ENCODE measurements around the gene ZBTB3. TPM values are rescaled to one million over a fixed set of nuclear protein-coding genes. Genes with fewer than 3 reads are reported as not detected.

The ZBTB3 gene
- total and polyA plus RNA-seq, 2 of the 13 experiments (the other 11 are each of a cell fraction or from before 2014, with no cell fraction given) = 3.4 to 5.2 TPM

DNA sequence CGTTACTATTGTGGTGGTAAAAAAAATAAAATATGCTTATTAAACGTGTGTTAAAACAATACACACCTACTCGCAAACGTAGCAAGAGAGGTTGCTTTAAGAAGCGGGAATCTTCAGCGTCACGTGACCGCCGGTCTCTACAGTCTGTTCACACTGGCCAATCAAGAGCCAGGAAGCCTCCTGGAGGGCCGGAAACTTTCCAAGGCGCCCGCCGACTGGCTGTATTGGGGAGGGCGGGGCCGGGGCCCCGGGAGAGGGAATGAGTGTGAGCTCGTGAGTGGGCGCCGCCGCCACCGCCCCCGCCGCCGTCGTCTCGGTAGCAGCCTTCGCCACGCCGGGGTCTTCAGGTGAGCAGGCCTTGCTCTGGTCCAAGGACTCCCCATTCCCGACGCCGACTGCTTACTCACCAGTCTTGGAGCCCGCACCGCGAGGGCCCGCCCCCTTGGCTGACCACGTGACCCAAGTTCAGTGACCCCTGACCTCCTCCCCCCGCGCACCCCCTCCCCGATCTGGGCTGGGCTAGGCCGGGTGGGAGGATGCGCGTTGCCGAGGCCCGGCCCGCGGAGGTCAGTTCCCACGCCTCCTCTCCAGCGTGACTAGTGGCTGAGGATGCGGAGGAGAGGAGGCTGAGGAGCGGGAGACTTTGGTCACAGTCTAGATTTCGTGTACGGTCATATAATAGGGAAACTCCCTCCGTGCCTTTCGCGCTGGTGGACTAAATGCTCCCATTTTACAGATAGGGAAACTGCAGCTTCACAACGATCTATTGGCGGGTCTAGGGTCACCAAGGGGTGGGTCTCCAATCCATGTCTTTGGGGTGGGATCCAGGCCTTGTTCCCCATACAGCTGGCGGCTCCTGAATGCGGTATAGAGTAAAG lies 17.4 kb upstream of the ZBTB3 start, which contains the start of gene TAF6L (continued):
- TF ChIP-seq, protein P1, sequence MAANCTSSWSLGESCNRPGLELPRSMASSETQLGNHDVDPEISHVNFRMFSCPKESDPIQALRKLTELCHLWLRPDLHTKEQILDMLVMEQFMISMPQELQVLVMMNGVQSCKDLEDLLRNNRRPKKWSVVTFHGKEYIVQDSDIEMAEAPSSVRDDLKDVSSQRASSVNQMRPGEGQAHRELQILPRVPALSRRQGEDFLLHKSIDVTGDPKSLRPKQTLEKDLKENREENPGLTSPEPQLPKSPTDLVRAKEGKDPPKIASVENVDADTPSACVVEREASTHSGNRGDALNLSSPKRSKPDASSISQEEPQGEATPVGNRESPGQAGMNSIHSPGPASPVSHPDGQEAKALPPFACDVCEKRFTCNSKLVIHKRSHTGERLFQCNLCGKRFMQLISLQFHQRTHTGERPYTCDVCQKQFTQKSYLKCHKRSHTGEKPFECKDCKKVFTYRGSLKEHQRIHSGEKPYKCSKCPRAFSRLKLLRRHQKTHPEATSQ (CRISPR knock-in tag; IDR thresholded peaks at IDR 0.05; ENCODE audit: borderline replicate concordance) = 0 out of 2 replicates have a peak, but pooled peaks have one; percentile 60
- TF ChIP-seq, protein P2, sequence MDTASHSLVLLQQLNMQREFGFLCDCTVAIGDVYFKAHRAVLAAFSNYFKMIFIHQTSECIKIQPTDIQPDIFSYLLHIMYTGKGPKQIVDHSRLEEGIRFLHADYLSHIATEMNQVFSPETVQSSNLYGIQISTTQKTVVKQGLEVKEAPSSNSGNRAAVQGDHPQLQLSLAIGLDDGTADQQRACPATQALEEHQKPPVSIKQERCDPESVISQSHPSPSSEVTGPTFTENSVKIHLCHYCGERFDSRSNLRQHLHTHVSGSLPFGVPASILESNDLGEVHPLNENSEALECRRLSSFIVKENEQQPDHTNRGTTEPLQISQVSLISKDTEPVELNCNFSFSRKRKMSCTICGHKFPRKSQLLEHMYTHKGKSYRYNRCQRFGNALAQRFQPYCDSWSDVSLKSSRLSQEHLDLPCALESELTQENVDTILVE (CRISPR knock-in tag; IDR thresholded peaks at IDR 0.05) = peak; percentile 69; the same call in 1 of the 2 replicates
- TF ChIP-seq NBN (conservative IDR thresholded peaks at IDR 0.05) (no peak), CEBPB (IDR thresholded peaks at IDR 0.05; ENCODE audit: borderline replicate concordance, low read depth, low read length) (no peak), ZNF883 (CRISPR knock-in tag; IDR thresholded peaks at IDR 0.05; ENCODE audit: not compliant biosample characterization) (peak; percentile 56), NAIF1 (CRISPR knock-in tag; IDR thresholded peaks at IDR 0.05; ENCODE audit: borderline replicate concordance) (no peak), PCBP1 (IDR thresholded peaks at IDR 0.05; ENCODE audit: borderline replicate concordance, low read depth, low read length) (0 out of 2 replicates have a peak, but pooled peaks have one; percentile 74), MIER3 (CRISPR knock-in tag; IDR thresholded peaks at IDR 0.05; ENCODE audit: borderline replicate concordance) (peak; percentile 47; the same call in 1 of the 2 replicates), ZNF496 (CRISPR knock-in tag; IDR thresholded peaks at IDR 0.05; ENCODE audit: insufficient replicate concordance) (no peak), FOXK1 (CRISPR knock-in tag; IDR thresholded peaks at IDR 0.05; ENCODE audit: borderline replicate concordance, low read depth) (no peak), HNF4G (IDR thresholded peaks at IDR 0.05; ENCODE audit: borderline replicate concordance, low read depth, low read length) (peak; percentile 5; the same call in 1 of the 2 replicates), HNF4G (CRISPR knock-in tag; IDR thresholded peaks at IDR 0.05; ENCODE audit: borderline replicate concordance, low read depth) (peak; percentile 59), FOXA1 (IDR thresholded peaks at IDR 0.05) (no peak), FOXA1 (CRISPR knock-in tag; IDR thresholded peaks at IDR 0.05) (no peak), POLR2A (IDR thresholded peaks at IDR 0.05; ENCODE audit: insufficient read depth in 1 of 2, low read depth in 2 of 2, low read length in 2 of 2) (peak; percentile 60 to 88; a peak in 3 of 4 replicates), ZNF792 (CRISPR knock-in tag; IDR thresholded peaks at IDR 0.05) (peak; percentile 25; the same call in 1 of the 2 replicates), ZFX (CRISPR knock-in tag; IDR thresholded peaks at IDR 0.05; ENCODE audit: low read depth) (peak; percentile 56), TEAD3 (CRISPR knock-in tag; optimal IDR thresholded peaks at IDR 0.05; ENCODE audit: borderline replicate concordance) (peak; percentile 44), ZNF780A (CRISPR knock-in tag; IDR thresholded peaks at IDR 0.05) (0 out of 2 replicates have a peak, but pooled peaks have one; percentile 25), AGO2 (optimal IDR thresholded peaks at IDR 0.05; ENCODE audit: low read depth, low read length) (peak; percentile 58), POLR2AphosphoS5 (IDR thresholded peaks at IDR 0.05; ENCODE audit: low read depth, low read length) (peak; percentile 70), ZNF788 (CRISPR knock-in tag; IDR thresholded peaks at IDR 0.05; ENCODE audit: borderline replicate concordance) (peak; percentile 48; the same call in 1 of the 2 replicates), YY1 (IDR thresholded peaks at IDR 0.05; ENCODE audit: insufficient read depth, insufficient replicate concordance, low read depth, low read length) (peak; percentile 21), BORCS8-MEF2B (CRISPR knock-in tag; IDR thresholded peaks at IDR 0.05) (peak; percentile 73; the same call in 1 of the 2 replicates), KLF13 (CRISPR knock-in tag; IDR thresholded peaks at IDR 0.05) (0 out of 2 replicates have a peak, but pooled peaks have one; percentile 55), ZNF660 (CRISPR knock-in tag; IDR thresholded peaks at IDR 0.05; ENCODE audit: borderline replicate concordance, low read depth) (no peak), ZNF205 (CRISPR knock-in tag; IDR thresholded peaks at IDR 0.05) (0 out of 2 replicates have a peak, but pooled peaks have one; percentile 21), POLR2G (IDR thresholded peaks at IDR 0.05; ENCODE audit: low read depth, low read length) (peak; percentile 75)
- TF ChIP-seq, protein P3, sequence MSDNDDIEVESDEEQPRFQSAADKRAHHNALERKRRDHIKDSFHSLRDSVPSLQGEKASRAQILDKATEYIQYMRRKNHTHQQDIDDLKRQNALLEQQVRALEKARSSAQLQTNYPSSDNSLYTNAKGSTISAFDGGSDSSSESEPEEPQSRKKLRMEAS (IDR thresholded peaks at IDR 0.05) = peak; percentile 68
